Chondrocyte (in vitro differentiated cells): Measurements from ENCODE around the gene ITGA11. TPM values are rescaled to one million over a fixed set of nuclear protein-coding genes. Genes with fewer than 3 reads are reported as not detected.

Source experiments
- DNase-seq: peaks from one replicate; pipeline ENCODE4 v3.0.0; 2021; ENCODE audit warnings: mixed read lengths, low spot score
- H3K27ac Mint-ChIP-seq: one replicate; pipeline ENCODE4 v1.8.0; 2021; ENCODE audit warnings: mild to moderate bottlenecking, moderate library complexity, mixed read lengths; ENCODE audit not compliant: unreplicated experiment
- H3K27me3 Mint-ChIP-seq: 2 replicates; pipeline ENCODE4 v1.8.0; 2021; ENCODE audit warnings: low read depth, mixed read lengths
- H3K36me3 Mint-ChIP-seq: 2 replicates; pipeline ENCODE4 v1.8.0; 2021; ENCODE audit warnings: low read depth, mixed read lengths
- H3K4me1 Mint-ChIP-seq: 2 replicates; pipeline ENCODE4 v1.8.0; 2021; ENCODE audit warnings: low read depth, mild to moderate bottlenecking, mixed read lengths
- H3K4me3 Mint-ChIP-seq: one replicate; pipeline ENCODE4 v1.8.0; 2021; ENCODE audit warnings: mild to moderate bottlenecking, moderate library complexity, mixed read lengths; ENCODE audit not compliant: unreplicated experiment
- H3K9me3 Mint-ChIP-seq: 2 replicates; pipeline ENCODE4 v1.8.0; 2021; ENCODE audit warnings: low read depth, mixed read lengths
- total RNA-seq: library from RNA; stranded (reverse); gene quantifications from 3 replicates; pipeline ENCODE4 v1.2.1, GENCODE V29; 2021
- TF ChIP-seq, protein P1 (sequence below): fragments of 200-600 bp; sonication (generic); IDR thresholded peaks from 2 replicates; pipeline ENCODE4 v1.5.0; 2021; ENCODE audit warnings: antibody characterized with exemption, mild to moderate bottlenecking, moderate library complexity

Gene ITGA11
- total RNA-seq, 1 donor from 2014 or later = 1,092 TPM

DNA sequence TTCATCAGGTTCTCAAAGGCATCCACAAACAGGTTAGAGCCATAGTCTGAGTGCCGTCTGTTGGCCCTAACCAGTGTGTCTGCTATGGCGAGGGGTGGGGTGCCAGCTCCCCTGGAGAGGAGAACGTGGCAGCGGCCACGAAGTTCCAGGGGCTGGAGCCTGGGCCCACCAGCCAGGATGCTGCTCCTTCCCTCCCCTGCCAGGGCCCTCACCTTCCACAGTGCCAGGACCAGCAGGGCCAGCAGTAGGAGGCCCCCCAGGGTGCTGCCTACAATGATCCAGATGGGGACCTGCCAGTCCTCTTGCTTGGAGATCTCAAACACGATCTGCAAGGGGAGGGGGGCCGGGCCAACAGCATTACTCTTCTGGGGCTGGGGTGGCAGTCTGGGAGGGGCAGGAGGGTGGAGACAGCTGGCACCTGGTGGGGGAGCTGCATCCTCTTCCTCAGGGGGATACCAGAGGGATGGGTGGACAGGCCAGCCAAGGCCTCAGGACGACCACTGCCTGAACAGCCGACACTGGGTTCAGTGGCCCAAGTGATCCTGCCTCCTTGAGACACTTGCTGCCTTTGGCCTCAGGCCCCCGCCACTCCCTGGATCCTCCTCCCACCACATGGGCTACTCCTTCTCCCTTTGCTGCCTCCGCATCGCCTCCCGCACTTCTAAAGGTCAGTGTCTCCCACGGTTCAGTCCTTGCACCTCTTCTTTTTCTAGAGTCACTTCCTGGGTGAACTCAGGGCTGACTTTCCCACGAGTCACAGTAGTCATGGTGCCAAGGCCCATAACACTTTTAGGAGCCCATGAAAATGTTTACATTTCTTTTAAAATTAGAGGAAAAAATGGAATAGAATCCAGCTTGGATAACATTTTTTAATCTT lies 128.2 kb downstream of the ITGA11 start:
- Mint-ChIP-seq H3K9me3 (no peaks in the 10 kb centered on the region), H3K4me1 (peaks cover 56% of the 10 kb centered on the region), H3K27ac (peak overlapping the region; percentile 99), H3K27me3 (no peaks in the 10 kb centered on the region), H3K36me3 (peaks cover 53% of the 10 kb centered on the region), H3K4me3 (peak overlapping the region; percentile 15)
- DNase-seq = no peak
- TF ChIP-seq, protein P1, sequence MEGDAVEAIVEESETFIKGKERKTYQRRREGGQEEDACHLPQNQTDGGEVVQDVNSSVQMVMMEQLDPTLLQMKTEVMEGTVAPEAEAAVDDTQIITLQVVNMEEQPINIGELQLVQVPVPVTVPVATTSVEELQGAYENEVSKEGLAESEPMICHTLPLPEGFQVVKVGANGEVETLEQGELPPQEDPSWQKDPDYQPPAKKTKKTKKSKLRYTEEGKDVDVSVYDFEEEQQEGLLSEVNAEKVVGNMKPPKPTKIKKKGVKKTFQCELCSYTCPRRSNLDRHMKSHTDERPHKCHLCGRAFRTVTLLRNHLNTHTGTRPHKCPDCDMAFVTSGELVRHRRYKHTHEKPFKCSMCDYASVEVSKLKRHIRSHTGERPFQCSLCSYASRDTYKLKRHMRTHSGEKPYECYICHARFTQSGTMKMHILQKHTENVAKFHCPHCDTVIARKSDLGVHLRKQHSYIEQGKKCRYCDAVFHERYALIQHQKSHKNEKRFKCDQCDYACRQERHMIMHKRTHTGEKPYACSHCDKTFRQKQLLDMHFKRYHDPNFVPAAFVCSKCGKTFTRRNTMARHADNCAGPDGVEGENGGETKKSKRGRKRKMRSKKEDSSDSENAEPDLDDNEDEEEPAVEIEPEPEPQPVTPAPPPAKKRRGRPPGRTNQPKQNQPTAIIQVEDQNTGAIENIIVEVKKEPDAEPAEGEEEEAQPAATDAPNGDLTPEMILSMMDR = no peak

DNA sequence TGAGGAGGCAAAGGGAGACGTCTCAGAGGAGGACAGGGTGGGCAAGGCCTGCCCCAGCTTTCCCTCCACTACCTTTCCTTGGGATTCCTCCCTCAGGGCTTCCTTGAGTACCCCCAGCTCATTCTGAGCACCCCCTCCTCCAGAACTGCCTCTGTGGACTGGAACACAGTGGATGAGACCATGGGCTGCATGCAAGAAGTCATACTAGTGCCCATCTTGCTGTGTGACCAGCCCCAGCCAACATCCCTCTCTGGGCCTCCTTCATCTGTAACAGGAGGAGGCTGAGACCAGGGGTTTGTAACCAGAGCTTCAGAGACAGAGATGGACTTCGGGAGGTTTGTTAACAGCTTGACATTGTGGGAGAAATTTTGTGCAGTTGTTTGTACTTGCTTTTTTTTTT lies 128.8 kb downstream of the ITGA11 start:
- H3K36me3 Mint-ChIP-seq = peaks cover 55% of the 10 kb centered on the region
- H3K9me3 Mint-ChIP-seq = no peaks in the 10 kb centered on the region
- no peaks in the 10 kb centered on the region for H3K27me3 Mint-ChIP-seq
- no peak overlapping the region for H3K4me3 Mint-ChIP-seq
- peak overlapping the region; percentile 70 for H3K27ac Mint-ChIP-seq
- H3K4me1 Mint-ChIP-seq = peaks cover 49% of the 10 kb centered on the region
- no peak for DNase-seq
- TF ChIP-seq, protein P1 = no peak

DNA sequence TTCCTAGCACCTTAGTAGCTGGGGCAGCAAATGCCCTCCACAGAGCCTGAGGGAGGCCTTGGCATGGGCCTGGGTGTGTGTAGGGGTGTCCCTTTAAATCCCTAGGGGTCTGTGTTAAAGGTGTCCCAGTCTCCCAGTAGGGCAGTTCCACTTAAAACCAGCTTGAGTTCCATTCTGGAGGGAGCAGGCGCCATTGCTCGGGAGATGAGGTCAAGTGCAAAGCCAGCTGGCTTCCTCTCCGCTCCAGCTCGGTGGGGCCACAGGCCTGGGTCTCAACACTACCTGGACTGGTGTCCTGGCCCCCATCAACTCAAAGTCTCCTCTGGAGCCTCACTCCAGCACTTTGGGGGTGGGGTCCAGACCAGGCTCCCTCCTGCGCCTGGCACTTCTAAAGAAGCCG lies 129.2 kb downstream of the ITGA11 start:
- Mint-ChIP-seq H3K9me3 (no peaks in the 10 kb centered on the region), H3K4me3 (no peak overlapping the region), H3K36me3 (peaks cover 57% of the 10 kb centered on the region), H3K27me3 (no peaks in the 10 kb centered on the region), H3K4me1 (peaks cover 48% of the 10 kb centered on the region), H3K27ac (peak overlapping the region; percentile 45)
- no peak for DNase-seq
- TF ChIP-seq, protein P1 = no peak

DNA sequence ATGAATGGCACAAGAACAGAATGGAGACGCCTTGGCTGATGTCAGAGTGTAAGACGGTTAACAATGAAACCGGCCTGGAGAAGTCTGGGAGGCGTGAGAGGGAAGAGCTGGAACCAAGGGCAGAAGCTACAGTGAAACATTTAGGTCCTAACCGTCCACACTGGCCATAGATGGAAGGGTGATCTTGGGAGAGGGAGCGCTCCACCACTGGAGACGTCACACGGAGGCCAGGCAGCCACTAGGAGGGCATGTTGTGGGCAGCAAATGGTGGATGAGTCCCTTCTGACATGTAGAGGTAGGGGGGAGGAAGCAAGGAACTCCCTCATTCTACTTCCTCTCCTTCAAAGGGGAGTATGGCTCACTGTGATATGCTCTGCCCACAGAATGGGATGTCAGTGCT lies 130.7 kb downstream of the ITGA11 start:
- DNase-seq = no peak
- Mint-ChIP-seq H3K27me3 (no peaks in the 10 kb centered on the region), H3K36me3 (peaks cover 53% of the 10 kb centered on the region), H3K4me3 (no peak overlapping the region), H3K27ac (peak overlapping the region; percentile 67), H3K4me1 (peaks cover 34% of the 10 kb centered on the region), H3K9me3 (no peaks in the 10 kb centered on the region)
- TF ChIP-seq, protein P1 = no peak

DNA sequence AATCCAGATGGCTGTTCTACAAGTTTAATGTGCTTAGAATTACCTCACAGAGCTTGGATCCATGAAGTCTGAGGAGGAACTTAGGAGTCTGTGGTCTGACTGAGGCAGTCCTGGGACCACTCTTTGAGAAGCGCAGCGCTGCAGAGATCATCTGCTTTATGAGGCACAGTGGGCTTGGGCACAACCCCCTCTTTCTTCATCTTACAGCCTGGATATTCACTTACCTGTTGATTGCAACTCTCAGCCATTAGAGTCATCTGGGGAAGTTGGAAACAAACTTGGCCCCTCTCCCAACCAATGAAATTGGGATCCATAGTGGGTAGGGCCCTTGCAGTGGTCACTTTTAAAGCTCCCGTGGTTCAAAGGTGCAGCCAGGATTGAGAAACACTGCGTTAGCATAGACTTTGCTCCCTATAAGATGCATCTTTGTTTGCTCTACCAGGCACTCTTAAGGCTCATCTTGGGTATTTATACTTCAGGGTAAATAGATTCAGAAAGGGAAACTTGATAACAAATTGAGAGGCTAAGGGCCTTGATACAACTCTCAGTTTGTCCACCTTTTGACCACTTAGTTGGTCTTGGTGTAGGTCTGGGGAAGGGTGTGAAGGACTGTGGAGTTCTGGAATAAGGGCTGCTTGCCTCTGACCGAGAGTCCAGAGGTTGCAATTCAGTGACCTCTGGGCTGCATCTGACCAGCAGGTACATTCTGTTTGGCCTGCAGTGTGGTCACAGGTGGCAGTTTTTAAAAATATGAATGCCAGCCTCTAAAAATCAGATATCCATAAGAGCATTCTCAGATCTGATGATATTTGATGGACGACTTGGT lies 131.6 kb downstream of the ITGA11 start:
- TF ChIP-seq, protein P1 = no peak
- DNase-seq = no peak
- Mint-ChIP-seq H3K36me3 (peaks cover 54% of the 10 kb centered on the region), H3K9me3 (no peaks in the 10 kb centered on the region), H3K27ac (peak overlapping the region; percentile 41), H3K27me3 (no peaks in the 10 kb centered on the region), H3K4me3 (no peak overlapping the region), H3K4me1 (peaks cover 39% of the 10 kb centered on the region)
